ENCODE measurements around the gene XPNPEP2.
A peak's percentile ranks its signal among the peaks of the same experiment; 100 is the strongest.

XPNPEP2 gene, protein sequence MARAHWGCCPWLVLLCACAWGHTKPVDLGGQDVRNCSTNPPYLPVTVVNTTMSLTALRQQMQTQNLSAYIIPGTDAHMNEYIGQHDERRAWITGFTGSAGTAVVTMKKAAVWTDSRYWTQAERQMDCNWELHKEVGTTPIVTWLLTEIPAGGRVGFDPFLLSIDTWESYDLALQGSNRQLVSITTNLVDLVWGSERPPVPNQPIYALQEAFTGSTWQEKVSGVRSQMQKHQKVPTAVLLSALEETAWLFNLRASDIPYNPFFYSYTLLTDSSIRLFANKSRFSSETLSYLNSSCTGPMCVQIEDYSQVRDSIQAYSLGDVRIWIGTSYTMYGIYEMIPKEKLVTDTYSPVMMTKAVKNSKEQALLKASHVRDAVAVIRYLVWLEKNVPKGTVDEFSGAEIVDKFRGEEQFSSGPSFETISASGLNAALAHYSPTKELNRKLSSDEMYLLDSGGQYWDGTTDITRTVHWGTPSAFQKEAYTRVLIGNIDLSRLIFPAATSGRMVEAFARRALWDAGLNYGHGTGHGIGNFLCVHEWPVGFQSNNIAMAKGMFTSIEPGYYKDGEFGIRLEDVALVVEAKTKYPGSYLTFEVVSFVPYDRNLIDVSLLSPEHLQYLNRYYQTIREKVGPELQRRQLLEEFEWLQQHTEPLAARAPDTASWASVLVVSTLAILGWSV

DNA sequence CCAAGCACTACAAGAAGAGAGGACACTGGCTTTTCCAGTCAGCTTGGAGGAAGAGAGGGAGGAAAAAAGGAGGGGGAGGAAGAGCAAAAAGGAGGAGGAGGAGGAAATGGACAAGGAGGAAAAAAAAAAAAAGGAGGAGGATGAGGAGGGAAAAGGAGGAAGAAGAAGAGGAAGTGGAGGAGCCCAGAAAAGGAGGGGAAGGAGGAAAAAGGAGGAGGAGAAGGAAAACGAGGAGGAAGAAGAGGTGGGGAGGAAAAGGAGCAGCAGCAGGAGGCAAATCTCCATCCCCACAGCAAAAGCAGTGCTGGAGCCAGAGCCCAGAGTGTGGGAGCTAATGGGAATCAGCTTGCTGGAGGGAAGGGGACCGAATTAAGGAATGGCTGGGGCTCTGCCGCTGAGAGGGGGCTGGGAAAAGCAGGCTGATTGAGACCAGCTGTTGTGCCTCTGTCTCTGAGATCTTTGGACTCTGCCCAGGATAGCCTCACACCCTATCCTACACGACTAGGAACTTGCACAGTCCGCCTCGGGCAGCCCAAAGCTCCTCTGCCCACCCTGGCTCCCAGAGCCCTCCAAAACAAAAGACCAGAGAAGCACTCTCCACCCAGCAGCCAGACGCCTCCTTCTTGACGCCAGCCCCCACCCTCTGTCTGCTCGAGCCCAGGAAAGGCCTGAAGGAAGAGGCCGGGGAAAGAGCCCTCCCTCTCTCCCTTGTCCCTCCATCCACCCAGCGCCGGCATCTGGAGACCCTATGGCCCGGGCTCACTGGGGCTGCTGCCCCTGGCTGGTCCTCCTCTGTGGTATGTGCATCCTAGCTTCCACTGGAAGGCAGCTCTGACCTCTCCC is at the start of gene XPNPEP2:
XPNPEP2 (plus strand) TSS at position 514 of the 843 bp plus-strand sequence; CDS start at position 749, 235 bp downstream.
- no peak for DNase-seq

DNA sequence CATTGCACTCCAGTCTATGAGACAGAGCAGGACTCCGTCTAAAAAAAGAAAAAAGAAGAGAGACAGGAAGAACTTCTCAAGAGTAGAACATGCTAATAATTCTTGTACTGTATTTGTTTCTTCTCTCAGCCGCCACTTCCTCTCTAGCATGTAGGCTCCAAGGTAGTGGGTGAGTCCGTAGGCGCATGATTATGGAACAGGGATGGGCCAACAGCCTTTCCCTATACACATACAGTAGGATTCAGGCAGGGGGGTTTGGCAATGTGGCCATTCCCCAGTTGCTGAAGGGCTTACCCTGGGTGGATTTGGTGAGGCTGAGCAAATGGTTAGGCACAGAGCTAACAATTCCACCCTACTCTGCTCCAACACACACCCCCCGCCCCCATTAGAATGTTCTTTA is 49.0 kb upstream of the XPNPEP2 start:
- DNase-seq: no peak

DNA sequence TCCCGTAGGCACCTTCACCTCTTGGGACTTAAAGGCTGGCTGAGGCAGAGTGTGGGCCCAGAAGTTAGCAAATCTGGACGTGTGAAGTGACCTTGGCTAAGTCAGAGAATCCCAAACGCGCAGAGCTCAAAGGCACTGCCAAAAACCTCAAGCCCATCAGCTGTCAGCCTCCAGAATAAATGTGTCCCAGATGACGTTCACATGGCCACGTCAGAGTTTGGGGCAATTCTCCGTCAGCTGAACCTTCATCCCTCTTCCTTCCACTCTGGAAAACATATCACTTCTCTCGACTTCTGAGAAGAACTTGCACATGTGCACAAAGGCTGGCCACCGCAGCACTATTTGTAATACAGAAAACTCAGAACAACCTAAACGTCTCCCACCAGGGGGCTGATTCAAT is 48.3 kb upstream of the XPNPEP2 start:
- no peak for DNase-seq

DNA sequence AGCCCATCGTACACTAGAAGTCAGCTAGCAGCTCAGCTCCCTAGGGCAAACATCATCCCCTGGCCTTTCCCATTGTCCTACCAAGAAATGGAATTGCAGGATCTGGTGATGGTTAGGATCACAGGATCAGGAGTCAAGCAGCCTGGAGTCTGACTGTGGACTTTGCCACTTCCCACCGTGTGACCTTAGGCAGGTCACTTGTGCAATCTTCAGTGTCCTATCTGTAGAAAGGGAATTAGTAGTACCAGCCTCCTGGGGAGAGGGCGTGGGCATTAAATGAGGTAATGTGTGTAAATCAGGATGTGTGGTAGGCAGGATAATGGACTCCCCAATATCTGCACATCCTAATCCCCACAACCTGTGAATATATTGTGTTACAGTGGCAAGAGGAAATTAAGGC is 45.4 kb upstream of the XPNPEP2 start:
- no peak for DNase-seq

DNA sequence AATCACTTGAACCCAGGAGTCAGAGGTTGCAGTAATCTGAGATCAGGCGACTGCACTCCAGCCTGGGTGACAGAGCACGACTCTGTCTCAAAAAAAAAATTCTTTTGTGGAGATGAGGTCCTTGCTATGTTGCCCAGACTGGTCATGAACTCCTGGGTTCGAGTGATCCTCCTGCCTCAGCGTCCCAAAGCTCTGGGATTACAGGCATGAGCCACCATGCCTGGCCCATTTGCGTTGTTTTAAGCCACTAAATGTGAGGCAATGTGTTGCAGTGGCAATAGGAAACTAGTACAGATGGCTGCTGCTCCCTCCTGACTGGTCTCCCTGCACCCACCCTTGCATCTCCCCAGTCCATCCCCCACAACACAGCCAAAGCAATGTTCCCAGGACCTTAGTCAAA is 44.0 kb upstream of the XPNPEP2 start:
- no peak for DNase-seq

DNA sequence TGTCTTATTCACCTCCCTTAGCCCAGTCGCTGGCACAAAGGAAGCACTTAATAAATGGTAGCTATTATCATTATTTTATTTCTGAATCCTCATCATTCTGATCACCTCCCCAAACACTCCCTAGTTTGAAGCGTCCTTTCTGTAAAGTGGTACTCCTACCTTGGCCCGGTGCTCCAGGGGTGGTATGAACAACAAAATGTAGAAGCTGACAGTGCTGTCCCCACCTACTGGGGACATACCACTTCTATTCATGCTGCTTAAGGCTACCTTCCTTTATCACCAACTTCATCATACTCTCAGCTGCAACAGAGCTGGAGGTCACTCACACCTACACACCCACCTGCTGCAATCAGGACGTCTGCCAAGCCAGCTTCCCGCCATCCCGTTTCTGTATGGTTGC is 43.2 kb upstream of the XPNPEP2 start:
- DNase-seq: no peak

DNA sequence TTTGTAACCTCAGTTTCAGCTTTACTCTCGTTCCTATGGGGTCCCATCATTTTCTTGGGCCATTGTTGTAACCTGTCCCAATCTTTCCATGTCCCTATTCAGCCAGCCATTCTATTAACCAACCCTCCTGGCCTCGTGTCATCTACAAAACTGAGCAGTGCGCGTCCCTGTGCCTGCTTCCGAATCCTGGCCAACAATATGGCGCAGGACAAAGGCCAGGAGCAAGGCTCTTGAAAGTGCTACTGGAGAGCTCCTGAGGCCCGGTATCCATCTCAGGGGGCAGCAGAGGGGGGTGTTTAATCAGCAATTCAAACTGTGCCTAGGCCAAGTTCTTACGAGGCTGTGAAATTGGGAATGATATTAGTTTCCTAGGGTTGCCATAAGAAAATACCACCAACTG is 42.8 kb upstream of the XPNPEP2 start:
- DNase-seq: no peak

DNA sequence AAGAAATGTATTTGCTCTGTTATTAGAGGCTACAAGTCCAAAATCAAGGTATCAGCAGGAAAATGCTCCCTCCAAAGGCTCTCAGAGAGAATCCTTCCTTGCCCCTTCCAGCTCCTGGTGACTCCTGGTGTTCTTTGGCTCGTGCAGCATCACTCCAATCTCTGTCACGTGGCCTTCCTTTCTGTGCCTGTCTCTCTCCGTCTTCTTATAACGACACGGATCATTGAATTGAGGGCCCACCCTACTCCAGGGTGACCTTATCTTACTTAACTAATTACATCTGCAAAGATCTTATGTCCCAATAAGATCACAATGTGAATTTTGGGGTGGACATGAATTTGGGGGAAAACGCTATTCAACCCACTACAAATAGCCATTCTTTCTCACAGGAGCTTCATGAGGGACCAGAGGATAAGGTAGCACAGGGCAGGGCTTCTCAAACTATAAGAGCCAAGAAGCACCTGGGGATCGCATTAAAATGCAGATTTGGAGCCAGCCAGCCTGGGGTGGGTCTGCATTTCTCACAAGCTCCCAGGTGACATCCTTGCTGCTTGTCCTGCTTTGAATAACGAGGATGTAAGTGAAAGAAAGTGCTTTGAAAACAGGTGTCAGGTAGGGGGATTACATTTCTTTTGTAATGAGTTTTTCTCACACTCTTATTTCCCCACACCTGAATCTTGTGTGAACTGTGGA is 42.2 kb upstream of the XPNPEP2 start:
- DNase-seq: no peak

DNA sequence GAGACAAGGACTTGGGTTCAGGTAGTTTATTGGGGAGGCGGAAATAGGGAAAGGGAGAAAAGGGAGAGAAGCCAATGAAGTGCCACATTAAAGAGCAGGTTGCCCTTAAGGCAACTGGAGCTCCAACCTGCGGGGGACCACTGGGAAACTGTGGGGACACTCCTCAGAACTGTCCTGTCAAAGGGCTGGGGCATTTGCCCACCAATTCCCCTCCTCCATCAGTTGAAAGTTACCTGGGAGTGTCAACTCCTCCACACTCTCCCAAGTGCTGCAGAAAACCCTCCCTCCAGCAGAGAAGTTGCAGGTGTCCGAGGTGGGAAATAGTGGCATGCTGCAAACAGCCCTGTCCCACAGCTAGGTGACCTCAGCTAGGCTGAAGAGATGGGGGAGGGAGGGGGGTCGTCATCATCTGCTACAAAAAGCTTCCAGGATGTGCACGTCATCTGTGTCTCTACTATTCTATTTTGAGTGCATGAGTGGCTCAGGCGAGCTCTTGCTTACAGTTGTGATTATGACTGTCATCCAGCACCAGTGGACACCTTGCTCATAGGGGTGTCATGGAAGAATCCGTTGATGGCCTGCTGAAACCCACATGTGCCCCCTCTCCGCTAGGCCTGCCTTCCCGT is 41.5 kb upstream of the XPNPEP2 start:
- DNase-seq: no peak

DNA sequence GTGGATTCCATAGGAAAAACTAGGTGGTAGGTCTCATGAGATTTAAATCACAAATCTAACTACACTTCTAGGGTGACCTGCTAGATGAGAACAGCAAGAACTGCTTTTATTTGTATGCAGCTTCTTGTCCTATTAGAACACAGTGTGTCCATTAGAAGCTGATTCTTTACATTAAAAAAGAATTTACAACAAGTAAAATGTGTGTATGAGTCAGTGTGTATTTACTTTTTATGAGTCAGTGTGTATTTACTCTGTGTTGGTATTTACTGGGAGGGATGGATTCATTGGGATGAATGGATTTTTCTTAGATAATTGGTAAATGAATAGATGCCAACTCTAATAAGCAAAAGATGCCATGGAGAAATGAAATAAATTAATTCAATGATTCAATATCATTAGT is 40.6 kb upstream of the XPNPEP2 start:
- no peak for DNase-seq

DNA sequence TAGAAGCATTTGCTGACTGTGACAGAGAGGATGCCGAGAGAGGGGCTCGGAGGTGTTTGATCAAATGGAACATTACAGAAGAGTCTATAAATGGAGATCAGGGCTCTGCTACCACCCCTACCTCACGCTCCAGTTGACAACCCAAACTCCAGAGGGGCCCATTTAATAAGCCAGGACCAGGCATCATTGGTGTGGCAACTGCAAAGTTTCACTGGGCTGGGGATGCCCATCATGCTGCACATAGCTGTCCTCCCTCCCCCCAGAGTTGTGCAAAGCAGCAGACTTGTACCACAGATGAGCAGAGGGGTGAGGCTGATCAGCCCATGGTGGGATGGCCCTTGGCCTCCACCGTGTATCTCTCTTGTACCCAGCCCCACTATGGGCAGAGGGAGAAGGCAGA is 38.2 kb upstream of the XPNPEP2 start:
- no peak for DNase-seq

DNA sequence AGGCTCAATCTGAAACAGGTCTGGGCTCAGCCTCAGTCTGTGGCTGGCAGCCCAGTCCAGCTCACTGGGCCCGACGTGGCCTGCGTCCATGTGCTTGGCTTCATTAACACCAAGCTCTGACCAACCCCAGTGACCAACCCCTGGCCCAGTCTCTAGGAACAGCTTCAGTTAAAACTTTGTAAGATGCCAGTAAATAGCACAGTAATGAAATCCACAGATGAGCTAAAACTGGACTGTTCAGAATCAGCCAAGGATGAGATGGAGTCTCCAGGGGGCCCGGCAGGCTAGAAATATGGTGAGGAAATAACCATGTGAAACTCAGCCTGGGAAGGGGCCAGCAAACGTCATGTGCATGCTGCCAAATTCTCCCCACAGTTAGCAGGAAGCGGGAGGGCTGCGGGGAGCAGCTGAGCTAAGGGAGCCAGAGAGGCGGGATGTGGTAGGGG is 37.1 kb upstream of the XPNPEP2 start:
- DNase-seq: no peak

DNA sequence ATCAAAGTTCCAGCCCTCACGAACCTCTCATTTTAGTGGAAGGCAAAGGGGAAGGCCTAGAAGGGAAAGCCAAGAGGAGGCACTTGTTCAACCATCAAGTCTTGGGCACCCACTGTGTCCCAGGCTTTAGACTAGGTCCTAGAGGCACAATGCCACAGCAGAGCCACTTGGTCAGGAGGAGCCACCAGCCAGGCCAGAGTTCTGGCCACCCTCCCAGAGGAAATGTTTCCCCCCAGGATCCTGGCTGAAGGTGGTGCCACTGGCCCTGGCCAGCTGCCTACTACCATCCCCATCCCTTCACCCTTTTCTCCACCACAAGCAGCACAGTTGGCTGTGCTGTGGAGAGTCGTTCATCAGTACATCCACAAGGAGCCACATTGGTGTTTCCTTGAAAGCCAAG is 34.3 kb upstream of the XPNPEP2 start:
- DNase-seq: no peak

DNA sequence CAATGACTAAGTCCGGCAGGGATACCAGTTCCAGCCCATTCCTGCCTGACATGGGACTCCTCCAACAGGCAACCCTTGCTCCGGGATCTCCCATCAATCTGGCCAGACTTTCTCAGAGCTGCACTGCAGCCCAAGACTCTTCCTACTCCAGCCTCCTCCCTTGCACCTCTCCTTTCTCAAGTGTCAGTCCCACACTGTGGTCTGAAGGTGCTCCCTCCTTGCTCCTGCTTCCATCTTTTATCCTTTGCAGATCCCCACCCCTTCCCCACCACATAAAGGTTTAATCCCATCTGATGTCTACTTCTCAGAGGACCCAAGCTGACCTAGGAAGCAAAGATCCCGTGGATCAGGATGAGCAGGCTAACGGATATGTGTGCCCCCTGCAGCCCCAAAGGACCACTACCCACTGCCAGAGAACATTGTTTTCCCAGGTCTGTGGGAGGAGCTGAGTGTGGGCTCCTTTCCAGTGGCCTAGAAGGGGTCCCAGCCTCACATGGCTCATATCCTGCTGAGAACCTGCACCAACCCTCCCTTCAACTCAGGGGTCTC is 33.3 kb upstream of the XPNPEP2 start:
- DNase-seq: no peak

DNA sequence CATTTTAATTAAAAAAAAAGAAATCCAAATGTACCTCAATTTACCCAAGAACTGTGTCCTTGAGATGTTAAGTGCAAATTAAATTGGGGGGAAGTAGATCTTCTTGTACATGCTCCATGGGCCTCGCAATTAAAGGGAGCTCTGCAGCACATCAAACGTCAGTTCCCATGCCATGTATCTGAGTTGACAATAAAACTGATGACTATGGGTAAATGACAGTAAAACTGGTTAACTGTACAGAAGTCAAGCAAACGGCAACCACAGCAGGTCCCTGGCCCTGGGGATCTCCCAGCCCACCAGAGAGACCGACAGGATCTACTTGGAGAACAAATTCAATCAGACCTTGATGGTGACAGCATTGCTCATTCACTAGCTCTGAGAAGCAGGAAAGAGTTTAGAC is 32.8 kb upstream of the XPNPEP2 start:
- no peak for DNase-seq

DNA sequence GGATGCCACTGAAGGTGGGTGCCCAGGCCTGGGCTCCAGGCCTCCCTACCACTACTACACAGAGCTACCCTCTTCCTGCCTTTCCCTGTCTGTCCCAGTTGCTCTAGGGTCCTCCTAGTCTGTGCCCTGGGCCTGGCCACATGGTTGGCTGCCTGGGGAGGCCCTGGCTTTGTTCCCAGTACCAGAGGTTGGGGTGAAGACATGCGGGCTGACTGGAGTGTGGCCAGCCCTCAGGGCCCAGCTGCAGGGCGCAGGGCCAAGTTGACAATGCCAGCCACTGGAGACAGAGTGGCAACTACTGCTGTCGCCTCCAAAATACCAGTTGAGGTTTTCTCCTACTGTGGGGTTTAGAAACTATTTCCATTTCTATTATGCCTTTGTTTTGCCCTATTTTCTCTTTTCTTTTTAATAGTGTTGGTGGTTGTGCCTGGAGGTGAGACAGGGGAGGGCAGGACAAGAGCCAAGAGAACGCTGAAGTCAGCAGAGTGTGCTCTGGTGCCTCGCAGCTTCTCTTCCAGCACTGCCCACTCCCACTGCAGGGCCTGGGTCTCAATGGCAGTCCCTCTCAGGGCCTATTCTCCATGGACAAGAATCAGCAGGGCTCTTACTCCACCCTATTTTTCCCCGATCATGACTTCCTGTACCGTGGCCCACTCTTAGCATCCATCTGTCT is 32.2 kb upstream of the XPNPEP2 start:
- peak; percentile 62 for DNase-seq

DNA sequence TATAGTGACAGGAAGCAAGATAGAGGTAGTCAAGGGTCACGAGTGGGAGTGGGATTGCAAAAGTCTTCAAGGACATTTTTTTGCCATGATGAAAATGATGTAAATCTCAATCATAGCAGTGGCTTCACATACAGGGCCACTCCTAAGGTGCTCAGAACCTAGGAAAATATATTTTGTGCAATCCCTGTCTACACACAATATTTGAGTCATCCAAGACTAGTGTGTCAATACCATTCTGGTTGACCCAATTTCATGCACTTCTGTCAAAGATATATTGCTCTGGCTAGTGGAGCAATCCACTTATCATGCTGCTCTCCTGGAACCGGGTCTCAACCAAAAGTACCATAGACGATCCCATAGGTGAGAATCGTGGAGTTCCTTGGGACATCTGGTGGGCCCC is 24.2 kb upstream of the XPNPEP2 start:
- no peak for DNase-seq

DNA sequence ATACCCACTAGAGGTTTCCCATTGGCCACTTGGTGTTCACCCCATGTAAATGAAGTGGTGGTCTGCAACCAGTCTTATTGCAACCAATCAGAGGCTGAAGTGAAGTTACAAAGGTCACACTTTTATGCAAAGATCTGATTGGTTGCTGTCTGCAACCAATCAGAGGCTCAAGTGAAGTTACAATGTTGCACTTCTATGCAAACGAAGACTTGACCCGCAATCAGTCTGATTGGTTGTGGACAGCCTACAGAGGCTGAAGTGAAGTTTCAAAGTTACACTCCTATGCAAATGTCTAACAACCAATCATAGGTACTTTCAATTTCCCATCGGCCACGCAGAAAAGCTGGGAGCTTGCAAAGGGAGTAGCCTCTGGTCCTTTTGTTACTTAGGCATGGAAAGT is 22.3 kb upstream of the XPNPEP2 start:
- DNase-seq: no peak

DNA sequence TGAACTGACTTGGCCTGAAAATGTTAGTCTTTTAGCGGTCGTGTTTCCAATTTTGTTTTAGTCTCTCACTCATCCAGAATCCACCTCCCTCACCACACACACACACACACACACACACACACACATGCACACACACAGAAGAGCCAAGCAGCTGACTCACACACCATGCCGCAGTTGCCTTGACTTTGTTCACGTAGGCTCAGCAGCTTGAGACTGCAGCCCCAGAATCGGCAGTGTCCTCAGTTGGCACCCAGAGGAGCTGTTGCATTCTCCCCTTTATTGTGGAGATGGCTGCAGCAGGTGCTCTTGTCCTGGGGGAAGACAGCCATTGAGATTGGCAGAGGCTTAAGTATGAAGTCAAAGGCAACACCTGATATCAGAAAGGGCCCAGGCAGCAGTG is 20.9 kb upstream of the XPNPEP2 start:
- no peak for DNase-seq

DNA sequence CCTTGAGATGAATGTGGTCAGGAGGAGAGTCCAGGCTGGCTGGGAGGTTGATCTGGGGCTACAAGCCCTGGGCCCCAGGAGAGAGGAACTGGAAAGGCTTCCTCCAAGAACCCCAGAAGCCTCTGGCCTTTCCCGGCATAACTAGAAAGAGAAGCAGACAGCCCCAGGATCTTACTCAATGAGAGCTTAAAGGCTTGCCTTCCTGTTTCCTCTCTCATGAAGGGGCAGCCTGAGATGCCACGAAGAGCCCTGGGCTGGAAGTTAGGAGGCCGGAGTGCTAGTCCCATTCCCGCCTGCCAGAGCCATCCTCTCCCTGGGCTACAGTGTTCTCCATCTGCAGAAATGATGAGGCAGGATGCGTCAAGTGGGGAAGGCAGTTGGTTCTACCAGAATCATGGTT is 20.1 kb upstream of the XPNPEP2 start:
- no peak for DNase-seq

DNA sequence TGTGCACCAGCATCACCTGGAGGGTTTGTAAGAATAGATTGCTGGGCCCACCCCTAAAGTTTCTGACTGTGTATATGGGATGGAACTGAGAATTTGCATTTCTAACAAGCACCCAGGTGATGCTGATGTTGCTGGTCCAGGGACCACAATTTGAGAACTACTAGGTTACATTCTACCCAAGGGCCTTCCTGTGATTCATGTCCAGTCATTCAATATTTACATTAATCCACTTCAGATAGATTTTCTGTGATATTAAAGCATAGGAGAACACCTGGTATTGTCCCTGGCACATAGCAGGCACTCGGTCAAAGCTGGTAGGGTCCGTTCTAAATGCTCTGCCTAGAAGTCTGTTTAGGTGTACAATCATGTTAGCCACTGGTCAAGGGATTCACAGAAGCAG is 19.5 kb upstream of the XPNPEP2 start:
- no peak for DNase-seq
